ENCODE results near the gene F5.

Gene F5

DNA sequence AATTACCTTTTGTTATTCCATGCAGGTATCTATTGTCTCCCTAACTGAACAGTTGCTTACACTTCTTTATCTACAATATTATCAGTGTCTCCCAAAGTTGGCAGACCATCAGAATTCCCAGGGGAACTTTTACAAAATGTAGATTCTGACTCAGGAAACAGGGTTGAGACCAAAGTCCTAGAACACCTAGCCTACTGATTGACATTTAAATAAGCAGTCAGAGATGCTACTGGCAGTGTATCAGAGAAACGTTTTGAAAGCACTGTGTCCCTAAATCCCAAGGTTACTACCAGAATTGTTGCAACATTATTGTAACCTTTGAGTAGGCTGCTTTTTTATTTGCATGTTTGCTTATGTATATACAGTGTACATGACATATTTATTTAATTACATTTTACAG is 1.8 kb upstream of the F5 start:
- peak; percentile 18 for DNase-seq (ENCODE audit: low spot score)

DNA sequence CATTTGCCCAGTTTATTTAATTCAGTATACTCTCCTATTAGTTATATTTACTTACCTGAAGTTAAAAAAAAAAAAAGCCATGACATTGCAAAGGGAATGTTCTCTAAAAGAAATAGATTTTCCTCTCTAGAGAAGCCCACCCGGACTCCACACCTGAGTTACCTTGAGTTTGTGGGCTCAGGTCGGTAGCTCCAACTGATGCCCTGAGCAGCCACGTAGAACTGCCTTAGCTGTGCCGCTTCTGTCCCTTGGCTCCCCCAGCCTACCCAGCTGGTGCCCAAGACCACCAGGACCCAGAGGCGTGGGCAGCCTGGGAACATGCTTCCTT is 250 bp downstream of the F5 start:
- no peak for DNase-seq (ENCODE audit: low spot score)

DNA sequence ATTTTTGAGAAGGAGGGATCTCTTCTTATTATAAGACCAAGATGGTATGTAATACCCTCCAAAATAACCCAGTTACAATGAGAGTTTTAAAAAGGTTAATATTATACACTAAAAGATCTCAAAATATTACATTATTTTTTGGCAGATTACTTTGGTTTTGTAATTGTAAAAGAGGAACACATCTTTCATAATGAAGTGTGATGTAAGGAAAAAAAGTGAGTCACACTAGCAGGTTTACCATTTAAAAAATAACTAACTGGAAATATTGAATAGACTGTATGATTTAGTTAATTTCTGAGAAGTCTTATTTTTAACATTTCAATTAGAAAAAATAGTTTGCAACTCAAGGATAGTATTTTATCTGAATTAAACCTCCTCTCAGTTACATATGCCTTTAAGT is 1.1 kb downstream of the F5 start:
- DNase-seq (ENCODE audit: low spot score): no peak

DNA sequence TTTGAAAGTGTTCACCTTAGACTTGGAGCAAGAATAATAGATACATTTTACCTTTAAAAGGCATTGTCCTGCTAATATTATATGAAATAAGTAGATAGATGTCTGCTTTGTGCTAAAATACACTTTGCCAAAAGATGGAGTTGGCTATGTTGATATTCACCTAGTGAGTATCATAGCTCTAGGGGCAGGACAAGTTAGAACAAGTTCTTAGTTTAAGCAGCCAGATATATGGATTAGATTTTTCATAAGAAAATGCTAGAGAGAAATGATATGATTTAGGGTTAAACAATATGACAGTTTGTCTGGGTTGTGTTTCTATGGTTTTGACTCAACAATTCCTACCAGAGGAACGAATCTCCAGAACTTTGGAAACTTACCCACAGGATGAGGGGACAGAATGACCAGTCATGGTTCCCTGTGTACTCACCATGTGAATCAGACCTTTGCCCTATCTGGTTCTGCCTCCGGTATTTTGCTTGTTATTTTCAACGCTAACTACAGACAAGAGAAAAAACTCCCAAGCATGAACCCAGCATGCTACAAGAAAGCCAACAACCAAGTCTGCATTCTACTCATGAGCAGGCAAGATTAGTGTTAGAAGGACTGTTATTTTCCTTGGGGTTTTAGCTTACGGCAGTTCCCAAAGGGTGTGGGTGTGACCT is 1.7 kb downstream of the F5 start:
- peak; percentile 22 for DNase-seq (ENCODE audit: low spot score)

DNA sequence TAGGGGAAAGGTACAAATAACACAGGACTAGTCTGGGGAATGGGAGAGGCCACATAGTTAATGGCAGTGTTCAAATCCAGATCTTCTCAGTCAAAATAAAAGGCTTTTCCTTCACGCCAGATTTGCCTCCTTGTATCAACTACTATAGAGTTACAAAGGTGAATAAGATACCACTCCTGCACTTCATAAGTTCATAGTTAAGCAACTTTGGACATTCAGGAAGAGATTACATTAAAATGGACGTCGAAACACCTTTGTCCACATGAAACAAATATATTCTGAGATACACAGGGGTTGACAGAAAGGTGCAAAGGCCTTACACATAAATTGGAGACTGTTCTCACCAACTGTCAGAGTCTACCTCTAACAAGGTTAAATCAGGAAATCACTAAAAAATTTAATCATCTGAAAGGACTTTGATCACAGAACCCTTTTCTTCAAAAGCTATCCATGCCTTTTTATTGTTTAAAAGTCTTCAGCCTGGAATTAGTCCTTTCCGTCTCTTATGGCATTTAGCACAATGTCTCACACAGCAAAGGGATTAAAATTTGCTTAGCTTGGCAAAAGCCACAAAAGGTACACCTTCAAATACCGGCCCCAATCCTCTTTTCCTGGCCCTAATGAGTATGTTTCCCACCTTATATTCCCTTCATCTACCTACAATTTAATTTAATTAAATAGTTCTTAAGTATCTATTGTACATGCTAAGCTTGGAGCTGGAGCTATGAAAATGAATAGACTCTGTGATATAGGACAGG is 8.1 kb downstream of the F5 start:
- no peak for DNase-seq (ENCODE audit: low spot score)

DNA sequence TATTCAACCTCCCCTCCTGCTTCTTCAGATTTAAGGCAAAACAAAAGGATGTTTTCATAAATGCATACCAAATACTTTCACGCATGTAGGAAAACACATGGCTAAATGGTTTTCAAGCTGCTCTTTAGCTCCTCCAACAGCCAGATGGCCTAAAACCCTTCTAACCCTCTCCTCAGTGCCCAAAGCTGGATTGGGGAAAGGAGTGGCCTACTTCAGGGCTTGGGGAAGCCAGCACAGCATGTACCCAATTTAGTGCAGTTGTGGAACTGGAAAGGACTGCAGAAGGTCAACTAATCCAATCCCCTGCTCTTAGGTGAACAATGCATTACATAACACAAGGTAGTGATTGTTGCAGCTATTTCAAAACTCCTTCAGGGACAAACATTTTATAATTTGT is 9.3 kb downstream of the F5 start:
- no peak for DNase-seq (ENCODE audit: low spot score)

DNA sequence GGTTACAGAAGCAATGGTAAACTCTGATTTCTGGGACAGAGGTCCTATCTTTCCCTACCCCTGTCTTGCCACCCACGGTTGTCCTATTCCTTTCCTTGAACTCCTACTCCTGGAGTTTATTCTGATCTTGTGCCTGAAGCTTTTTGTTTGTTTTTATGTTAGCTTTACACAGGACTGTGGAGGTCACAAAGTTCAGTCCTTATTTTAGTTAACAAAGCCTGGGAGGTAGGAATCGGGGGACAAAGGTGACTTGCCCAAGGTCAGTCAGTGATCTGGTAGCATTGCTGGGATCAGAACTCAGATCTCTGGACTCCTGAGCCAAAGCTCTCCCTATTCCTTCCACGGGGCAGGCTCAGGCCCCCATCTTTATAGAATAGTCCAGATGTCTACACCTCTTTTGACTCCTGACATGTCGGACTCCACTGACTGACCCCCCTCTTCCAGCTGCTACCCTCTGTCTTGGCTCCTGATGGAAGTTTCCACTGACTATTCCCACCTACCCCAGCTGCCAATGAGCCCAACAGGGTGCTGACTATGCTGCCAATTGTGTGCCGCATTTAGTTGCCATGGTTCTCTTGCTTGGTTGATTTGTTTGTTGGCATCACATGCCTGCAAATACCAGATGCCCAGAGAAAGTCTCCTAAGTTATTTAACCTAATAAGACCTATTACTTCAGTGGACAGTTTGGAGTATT is 9.9 kb downstream of the F5 start:
- no peak for DNase-seq (ENCODE audit: low spot score)

DNA sequence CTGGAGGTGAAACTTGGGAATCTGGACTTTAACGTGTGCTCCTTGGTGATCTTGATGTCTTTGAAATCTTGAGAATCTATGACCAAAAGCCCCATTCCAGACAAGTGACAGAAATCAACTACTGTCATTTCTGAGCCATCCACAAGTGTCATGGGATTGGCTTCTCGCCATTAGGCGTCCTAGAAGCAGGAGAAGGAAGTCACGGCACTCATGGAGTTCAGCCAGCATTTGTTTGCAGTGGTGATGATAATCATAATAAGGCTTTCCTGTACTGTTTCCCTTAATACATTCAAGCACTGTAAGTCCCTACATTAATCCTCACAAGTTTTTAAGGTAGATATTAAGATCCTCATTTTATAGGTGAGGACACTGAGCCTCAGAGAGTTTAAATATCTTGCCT is 11.9 kb downstream of the F5 start:
- DNase-seq (ENCODE audit: low spot score): no peak

DNA sequence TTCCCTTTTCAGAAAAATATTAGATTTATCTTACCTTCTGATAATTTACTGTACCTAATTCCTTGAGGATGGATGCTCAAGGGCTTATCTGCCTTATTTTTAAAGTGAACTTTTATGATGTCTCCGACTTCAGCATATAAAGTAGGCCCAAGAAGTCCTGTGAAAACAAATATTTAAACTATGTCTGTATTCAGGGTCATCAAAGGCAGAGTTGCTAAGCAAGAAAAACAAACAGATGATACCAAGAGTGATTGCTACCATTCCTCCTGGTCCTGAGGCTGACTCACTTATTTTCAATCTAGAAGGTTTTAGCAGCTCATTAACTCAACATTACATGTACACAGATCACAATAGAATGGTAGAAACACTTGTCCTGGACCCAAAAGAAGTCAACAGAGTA is 14.1 kb downstream of the F5 start:
- no peak for DNase-seq (ENCODE audit: low spot score)

DNA sequence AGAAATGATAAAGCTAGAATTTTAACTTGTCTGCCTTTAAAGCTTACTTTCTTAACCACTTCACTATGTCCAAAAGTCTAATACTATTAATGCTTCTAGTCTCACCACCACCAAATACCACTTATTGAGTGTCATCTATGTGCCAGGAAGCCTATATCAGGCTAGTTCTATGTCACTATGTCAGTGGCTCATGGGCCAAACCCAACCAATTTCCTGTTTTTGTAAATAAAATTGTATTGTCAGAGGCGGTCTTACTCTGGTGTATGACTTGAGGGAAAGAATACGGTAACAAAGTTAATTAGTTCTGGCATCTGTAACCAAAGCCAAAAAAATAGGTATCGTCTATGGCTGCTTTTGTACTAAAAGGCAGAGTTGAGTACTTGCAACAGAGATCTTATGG is 14.8 kb downstream of the F5 start:
- DNase-seq (ENCODE audit: low spot score): no peak

DNA sequence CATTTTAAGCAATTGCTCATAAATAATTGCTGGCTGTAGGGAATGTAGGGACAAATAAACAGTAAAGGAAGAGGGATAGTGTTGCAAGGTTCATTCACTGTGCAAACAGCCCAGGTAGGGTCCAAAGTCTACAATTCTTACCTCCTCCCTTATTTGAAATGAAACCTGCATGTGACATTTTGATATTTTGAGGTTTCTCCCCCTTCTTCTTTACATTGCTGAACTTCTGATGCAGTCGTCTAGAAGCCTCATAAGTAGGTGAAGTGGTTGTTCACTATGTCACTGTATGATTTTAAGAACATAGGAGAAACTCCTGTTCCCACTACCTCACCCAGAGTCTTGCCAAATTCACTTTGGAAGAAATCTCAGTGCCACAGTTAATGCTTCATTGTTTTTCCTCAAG is 16.1 kb downstream of the F5 start:
- no peak for DNase-seq (ENCODE audit: low spot score)

DNA sequence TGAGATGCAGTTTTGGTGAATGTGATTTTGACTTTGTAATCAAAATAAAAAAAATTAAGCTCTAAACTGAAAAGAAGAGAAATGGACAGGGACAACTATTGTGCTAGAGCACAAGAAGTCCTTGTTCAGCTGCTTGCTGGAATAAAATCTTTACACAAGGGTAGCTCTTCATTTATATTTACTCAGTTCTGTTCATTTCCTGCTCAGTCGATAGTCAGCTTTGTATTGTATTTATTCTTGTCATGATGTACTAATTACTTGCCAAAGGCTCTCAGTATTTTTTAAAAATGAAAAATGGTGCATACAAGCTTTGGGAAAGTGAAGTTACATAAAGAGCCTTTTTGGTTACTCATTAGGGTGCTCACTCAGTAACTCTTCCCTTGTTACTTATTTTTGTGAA is 17.8 kb downstream of the F5 start:
- DNase-seq (ENCODE audit: low spot score): no peak

DNA sequence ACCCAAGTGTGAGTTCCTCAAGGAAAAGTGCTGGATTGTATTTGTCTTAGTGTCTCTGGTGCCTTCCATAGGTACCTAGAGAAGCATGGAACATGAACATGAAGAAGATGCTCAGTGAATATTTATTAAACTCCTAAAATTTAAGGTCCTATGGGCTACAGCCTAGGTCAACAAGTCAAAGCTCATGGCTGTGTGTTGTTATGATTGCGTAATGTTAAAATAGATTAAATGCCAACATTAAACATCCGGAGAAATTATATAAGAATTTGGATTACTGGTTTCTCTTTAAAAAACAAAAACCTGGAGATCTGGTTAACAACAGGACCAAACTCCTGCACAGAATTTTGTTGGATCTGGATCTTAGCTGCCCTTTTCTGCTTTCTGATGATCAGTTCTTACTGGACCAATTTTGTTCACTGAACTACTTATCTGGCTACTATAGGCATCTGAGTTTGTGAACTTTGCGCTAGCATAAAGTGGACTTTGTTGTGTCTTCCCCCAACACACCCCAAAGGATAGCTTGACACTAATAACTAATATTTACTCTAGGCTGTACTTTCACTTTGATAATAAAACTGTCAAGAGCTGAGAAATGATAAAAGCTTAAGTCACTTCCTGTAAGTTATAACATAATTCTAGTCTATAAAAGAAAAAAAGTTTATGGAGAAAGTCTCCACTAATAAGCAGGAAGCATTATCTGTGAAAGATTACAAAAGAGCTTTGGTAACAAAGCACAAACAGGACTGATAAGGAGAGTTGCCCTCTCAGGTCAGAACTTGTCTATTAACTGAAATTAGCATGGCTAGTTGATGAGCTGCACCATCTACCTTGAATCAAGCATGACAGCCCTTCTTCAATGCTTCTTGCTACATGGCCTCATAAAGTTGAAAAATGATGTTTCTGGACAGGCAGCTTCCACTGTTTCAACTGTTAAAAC is 20.7 kb downstream of the F5 start:
- no peak for DNase-seq (ENCODE audit: low spot score)

DNA sequence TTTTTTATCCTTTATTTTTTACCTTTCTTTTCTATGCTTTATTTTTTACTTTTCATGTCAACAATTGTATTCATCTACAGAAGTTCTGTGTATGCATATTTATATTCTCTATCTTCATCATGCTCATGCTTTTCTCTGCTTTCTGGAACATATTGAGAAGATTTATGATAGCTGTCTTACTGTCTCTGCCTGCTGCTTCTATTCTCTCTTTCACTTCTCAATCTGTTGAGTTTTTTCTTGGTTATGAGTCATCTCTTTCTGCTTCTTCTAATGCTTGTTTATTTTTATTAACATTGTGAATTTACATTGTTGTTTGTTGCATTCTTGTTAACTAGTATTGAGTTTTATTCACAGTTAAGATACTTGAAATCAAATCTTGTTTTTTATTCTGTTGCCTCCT is 22.6 kb downstream of the F5 start:
- DNase-seq (ENCODE audit: low spot score): no peak

DNA sequence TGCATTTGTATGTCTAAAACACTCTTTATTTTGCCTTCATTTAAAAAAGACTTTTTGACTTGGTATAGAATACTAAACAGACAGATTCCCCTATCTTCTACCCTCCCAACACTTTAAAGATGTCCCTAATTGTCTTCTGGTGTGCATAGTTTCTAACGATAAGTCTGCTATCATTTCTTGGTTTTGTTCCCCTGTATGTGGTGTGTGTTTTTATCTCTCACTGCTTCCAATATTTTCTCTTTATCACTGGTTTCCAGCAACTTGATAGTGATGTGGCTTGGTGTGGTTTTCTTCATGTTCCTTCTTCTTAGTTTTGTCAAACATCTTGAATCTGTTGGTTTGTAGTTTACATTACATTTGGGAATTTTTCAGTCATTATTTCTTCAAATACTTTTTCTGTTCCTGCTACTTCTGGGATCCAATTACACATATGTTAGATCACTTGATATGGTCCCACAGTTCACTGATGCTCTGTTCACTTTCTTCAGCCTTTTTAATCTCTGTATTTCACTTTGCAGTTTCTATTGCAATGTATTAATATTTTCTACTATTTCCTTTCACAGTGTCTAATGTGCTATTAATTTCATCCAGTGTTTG is 23.2 kb downstream of the F5 start:
- no peak for DNase-seq (ENCODE audit: low spot score)

DNA sequence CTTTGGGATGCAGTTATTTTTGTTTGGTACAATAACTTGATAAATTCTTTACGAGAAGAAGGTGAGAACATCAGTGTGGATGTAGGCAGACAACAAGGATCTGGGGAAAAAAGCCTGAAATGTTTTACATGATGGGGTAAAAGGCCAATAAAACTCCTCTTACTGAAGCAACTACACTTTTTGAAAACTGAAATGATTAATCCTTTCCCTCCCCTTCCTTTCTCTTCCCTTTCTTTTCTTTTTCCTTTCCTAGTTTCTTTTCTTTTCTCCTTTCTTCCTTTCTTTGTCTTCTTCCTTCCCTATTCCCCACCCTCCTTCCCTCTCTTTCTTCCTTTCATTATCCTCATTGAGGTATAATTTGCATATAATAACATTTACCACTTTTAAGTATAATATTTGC is 24.6 kb downstream of the F5 start:
- no peak for DNase-seq (ENCODE audit: low spot score)

DNA sequence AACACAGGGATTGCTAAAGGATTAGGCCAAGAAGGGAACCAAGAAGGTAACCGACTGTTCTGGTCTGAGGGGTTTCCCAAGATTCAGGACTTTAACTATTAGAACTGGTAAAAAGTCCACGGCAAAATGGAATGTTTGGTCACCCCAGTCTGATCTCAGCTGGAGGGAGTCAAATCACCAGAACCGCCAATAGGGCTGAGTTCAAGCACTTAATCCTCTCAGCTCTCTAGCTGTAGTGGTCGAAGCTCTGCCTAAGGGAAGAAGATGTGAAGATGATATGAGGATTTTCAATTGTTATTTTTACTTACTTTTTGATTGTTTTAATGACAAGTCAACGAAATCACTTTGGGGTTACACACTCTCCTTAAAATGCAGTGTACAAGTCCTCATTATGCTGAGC is 29.1 kb downstream of the F5 start:
- no peak for DNase-seq (ENCODE audit: low spot score)

DNA sequence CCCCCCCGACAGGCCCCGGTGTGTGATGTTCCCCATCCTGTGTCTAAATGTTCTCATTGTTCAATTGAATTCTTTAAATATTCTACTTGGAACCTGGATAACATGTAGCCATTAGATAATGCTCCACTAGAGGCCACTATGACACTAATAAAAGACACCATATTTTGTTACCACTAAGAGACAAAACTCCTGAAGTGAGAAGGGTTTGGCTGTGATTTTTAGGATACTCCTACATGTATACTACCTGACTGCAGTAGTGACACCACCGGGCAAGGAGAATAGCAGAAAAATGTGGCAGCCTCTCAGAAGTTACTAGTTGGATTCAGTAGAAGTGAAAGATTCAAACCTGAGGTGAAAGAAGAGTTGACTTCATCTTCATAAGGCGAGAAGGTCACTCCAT is 36.0 kb downstream of the F5 start:
- DNase-seq (ENCODE audit: low spot score): no peak

DNA sequence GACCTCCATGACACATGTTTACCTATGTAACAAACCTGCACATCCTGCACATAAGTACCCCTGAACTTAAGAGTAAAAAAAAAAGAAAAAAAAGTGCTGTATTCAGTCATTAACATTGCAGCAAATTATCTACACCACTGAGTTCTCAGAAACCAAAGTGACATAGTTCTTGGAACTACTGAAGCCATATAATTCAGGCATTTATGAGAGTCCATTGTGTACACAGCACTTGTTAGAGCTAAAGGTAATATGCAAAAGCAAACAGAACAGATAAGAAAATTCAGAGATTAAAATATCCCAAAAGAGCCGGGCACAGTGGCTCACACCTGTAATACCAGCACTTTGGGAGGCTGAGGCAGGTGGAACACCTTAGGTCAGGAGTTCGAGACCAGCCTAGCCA is 38.0 kb downstream of the F5 start:
- DNase-seq (ENCODE audit: low spot score): no peak

DNA sequence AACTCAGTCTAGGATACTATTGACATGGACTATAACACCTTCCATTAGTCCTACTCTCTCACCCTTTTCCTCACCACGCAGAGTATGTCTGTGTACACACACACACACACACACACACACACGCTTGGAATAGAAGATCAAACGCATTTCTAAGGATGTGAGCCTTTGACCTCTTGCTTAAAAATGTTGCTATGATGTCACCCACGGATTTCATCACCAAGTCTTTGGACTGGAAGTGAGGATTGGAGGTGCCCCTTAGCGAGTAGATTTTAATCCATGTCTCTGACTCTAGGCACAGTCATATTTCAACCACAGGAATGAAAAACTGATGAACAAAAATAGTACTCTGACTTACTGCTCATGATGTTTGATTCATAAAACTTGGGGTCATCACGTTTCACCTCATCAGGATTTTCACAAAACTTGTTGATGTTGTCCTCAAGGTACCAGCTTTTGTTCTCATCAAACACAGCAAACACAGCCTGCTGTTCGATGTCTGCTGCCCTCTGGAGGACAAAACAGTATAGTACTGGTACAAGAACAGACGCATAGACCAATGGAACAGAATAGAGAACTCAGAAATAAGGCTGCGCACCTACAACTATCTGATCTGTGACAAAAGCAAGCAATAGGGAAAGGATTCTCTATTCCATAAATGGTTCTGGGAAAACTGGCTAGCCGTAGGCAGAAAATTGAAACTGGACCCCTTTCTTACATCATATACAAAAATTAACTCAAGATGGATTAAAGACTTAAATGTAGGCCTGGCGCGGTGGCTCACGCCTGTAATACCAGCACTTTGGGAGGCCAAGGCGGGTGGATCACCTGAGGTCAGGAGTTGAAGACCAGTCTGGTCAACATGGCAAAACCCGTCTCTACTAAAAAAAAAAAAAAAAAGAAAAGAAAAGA is 39.9 kb downstream of the F5 start:
- DNase-seq (ENCODE audit: low spot score): peak; percentile 9

DNA sequence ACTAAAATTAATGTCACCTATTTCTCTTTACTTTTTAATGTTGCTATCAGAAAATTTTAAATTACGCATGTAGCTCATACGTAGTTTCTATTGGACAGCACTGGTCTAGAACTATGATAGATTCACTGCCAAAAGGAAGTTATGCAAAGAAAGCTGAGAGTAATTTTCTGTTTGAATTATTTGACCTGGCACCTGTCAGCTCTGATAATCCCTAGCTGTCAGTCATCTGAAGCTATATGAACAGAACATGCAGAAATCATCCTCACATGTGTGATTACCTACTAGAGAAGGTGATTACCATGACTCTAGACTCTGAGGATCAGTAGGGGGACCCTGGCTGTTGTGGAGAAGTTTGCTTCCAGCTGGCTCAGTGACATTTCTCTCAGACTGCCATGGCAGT is 40.8 kb downstream of the F5 start:
- no peak for DNase-seq (ENCODE audit: low spot score)

Measured in HuH-7.5 (cell line).